GM19238 (cell line): ENCODE measurements around the gene DCST1.

Experiments
- DNase-seq: peaks from one replicate; pipeline ENCODE4 v3.0.0; 2011; ENCODE audit warnings: low spot score; ENCODE audit not compliant: insufficient read length

The DCST1 gene

GRCh38 chr1:155071701-155072100, 38.1 kb downstream of the DCST1 start:
- no peak for DNase-seq

- no peak for DNase-seq
Observed at GRCh38 chr1:155072531-155073289, 39.1 kb downstream of the DCST1 start.

GRCh38 chr1:155073377-155074242, 40.0 kb downstream of the DCST1 start:
- DNase-seq = no peak

- DNase-seq = no peak
Observed at GRCh38 chr1:155075535-155075934, 41.9 kb downstream of the DCST1 start.

GRCh38 chr1:155076371-155076770, 42.7 kb downstream of the DCST1 start:
- no peak for DNase-seq

GRCh38 chr1:155077346-155077745, 43.7 kb downstream of the DCST1 start:
- DNase-seq = no peak

- DNase-seq = no peak
Observed at GRCh38 chr1:155077758-155078445, 44.3 kb downstream of the DCST1 start.

- peak; percentile 78 for DNase-seq
Observed at GRCh38 chr1:155078469-155079209, 45.0 kb downstream of the DCST1 start, which contains the start of gene EFNA3. Gene EFNA3 (plus strand): TSS chr1:155078837. CDS start chr1:155078942, 105 bp downstream.

GRCh38 chr1:155079210-155079486, 45.5 kb downstream of the DCST1 start:
- DNase-seq = no peak

GRCh38 chr1:155079487-155080311, 46.1 kb downstream of the DCST1 start:
- DNase-seq = no peak

- no peak for DNase-seq
Observed at GRCh38 chr1:155080312-155081228, 46.9 kb downstream of the DCST1 start.

- DNase-seq = no peak
Observed at GRCh38 chr1:155081472-155082300, 48.1 kb downstream of the DCST1 start.

GRCh38 chr1:155082301-155083051, 48.9 kb downstream of the DCST1 start:
- DNase-seq = no peak

GRCh38 chr1:155083052-155083541, 49.5 kb downstream of the DCST1 start:
- no peak for DNase-seq

GRCh38 chr1:155083865-155084721, 50.5 kb downstream of the DCST1 start:
- no peak for DNase-seq

GRCh38 chr1:155084722-155085503, 51.3 kb downstream of the DCST1 start:
- DNase-seq = peak; percentile 98
